Chondrocyte (in vitro differentiated cells): Measurements from ENCODE around the gene AGPS. TPM values are rescaled to one million over a fixed set of nuclear protein-coding genes. Genes with fewer than 3 reads are reported as not detected.

ENCODE experiments used
- DNase-seq: peaks from one replicate; pipeline ENCODE4 v3.0.0; 2021; ENCODE audit warnings: mixed read lengths, low spot score
- H3K27ac Mint-ChIP-seq: one replicate; pipeline ENCODE4 v1.8.0; 2021; ENCODE audit warnings: mild to moderate bottlenecking, moderate library complexity, mixed read lengths; ENCODE audit not compliant: unreplicated experiment
- H3K27me3 Mint-ChIP-seq: 2 replicates; pipeline ENCODE4 v1.8.0; 2021; ENCODE audit warnings: low read depth, mixed read lengths
- H3K36me3 Mint-ChIP-seq: 2 replicates; pipeline ENCODE4 v1.8.0; 2021; ENCODE audit warnings: low read depth, mixed read lengths
- H3K4me1 Mint-ChIP-seq: 2 replicates; pipeline ENCODE4 v1.8.0; 2021; ENCODE audit warnings: low read depth, mild to moderate bottlenecking, mixed read lengths
- H3K4me3 Mint-ChIP-seq: one replicate; pipeline ENCODE4 v1.8.0; 2021; ENCODE audit warnings: mild to moderate bottlenecking, moderate library complexity, mixed read lengths; ENCODE audit not compliant: unreplicated experiment
- H3K9me3 Mint-ChIP-seq: 2 replicates; pipeline ENCODE4 v1.8.0; 2021; ENCODE audit warnings: low read depth, mixed read lengths
- CTCF ChIP-seq: fragments of 200-600 bp; sonication (generic); IDR thresholded peaks from 2 replicates; pipeline ENCODE4 v1.5.0; 2021; ENCODE audit warnings: antibody characterized with exemption, mild to moderate bottlenecking, moderate library complexity
- total RNA-seq: library from RNA; stranded (reverse); gene quantifications from 3 replicates; pipeline ENCODE4 v1.2.1, GENCODE V29; 2021

Gene AGPS
- total RNA-seq, 1 donor from 2014 or later, result 40.2 TPM

- no peaks in the 10 kb centered on the region for H3K27me3 Mint-ChIP-seq
- H3K27ac Mint-ChIP-seq, result peak overlapping the region; percentile 29
- peaks cover 23% of the 10 kb centered on the region for H3K36me3 Mint-ChIP-seq
- peaks cover 28% of the 10 kb centered on the region for H3K4me1 Mint-ChIP-seq
- H3K9me3 Mint-ChIP-seq, result peaks cover 28% of the 10 kb centered on the region
- no peak for TF ChIP-seq CTCF
- no peak for DNase-seq
- no peak overlapping the region for H3K4me3 Mint-ChIP-seq
These were observed 84.3 kb downstream of the AGPS start for GRCh38 chr2:177476897-177477296.

GRCh38 chr2:177478029-177478428, 85.5 kb downstream of the AGPS start:
- no peak for DNase-seq
- H3K27ac Mint-ChIP-seq, result peak overlapping the region; percentile 6
- H3K36me3 Mint-ChIP-seq, result peaks cover 12% of the 10 kb centered on the region
- TF ChIP-seq CTCF, result no peak
- no peak overlapping the region for H3K4me3 Mint-ChIP-seq
- H3K9me3 Mint-ChIP-seq, result peaks cover 18% of the 10 kb centered on the region
- no peaks in the 10 kb centered on the region for H3K27me3 Mint-ChIP-seq
- H3K4me1 Mint-ChIP-seq, result peaks cover 28% of the 10 kb centered on the region

GRCh38 chr2:177478907-177479306, 86.3 kb downstream of the AGPS start:
- no peak for DNase-seq
- Mint-ChIP-seq H3K9me3 (peaks cover 16% of the 10 kb centered on the region), H3K27ac (no peak overlapping the region), H3K4me3 (no peak overlapping the region), H3K27me3 (no peaks in the 10 kb centered on the region), H3K36me3 (peaks cover 11% of the 10 kb centered on the region), H3K4me1 (peaks cover 33% of the 10 kb centered on the region)
- TF ChIP-seq CTCF, result no peak

- no peak overlapping the region for H3K27ac Mint-ChIP-seq
- H3K27me3 Mint-ChIP-seq, result no peaks in the 10 kb centered on the region
- TF ChIP-seq CTCF, result no peak
- peaks cover 5% of the 10 kb centered on the region for H3K4me1 Mint-ChIP-seq
- no peak overlapping the region for H3K4me3 Mint-ChIP-seq
- peaks cover 13% of the 10 kb centered on the region for H3K9me3 Mint-ChIP-seq
- no peak for DNase-seq
- peaks cover 9% of the 10 kb centered on the region for H3K36me3 Mint-ChIP-seq
These were observed 89.6 kb downstream of the AGPS start for GRCh38 chr2:177482195-177482594.

GRCh38 chr2:177483531-177483930, 91.0 kb downstream of the AGPS start:
- TF ChIP-seq CTCF, result no peak
- H3K27me3 Mint-ChIP-seq, result no peaks in the 10 kb centered on the region
- peaks cover 5% of the 10 kb centered on the region for H3K4me1 Mint-ChIP-seq
- H3K36me3 Mint-ChIP-seq, result peaks cover 3% of the 10 kb centered on the region
- no peak overlapping the region for H3K4me3 Mint-ChIP-seq
- H3K9me3 Mint-ChIP-seq, result peaks cover 5% of the 10 kb centered on the region
- no peak overlapping the region for H3K27ac Mint-ChIP-seq
- DNase-seq, result no peak
